Measurements from ENCODE around the gene SSTR1. TPM values are rescaled to one million over a fixed set of nuclear protein-coding genes. Genes with fewer than 3 reads are reported as not detected.

Gene SSTR1
- total RNA-seq, 1 donor from 2014 or later: not detected

DNA sequence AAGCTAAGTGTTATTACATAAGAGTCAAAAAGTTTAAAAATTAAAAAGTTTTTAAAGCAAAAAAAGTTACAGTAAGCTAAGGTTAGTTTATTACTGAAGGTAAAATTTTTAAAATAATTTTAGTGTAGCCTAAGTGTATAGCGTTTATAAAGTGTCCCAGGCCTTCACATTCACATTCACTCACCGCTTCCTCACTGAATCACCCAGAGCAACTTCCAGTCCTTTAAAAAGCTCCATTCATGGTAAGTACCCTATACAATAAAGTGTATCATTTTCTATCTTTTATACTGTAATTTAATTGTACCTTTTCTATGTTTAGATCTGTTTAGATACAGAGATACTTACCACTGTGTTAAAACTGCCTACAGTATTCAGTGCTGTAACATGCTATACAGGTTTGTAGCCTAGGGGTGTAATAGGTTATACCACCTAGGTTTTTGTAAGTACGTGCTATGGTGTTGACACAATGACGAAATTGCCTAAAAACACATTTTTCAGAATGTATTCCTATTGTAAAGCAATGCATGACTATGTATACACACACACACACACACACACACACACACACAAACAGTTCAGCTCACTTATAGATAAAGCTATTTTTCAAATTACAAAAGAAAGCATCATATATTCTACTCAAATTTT lies 44.5 kb downstream of the SSTR1 start:
- Histone ChIP-seq H3K27me3 (ENCODE audit: insufficient read depth, low read length) (peaks cover 13% of the 10 kb centered on the region), H3K4me3 (ENCODE audit: insufficient read depth, low read depth, low read length) (no peak overlapping the region), H3K36me3 (ENCODE audit: insufficient read depth, low read length) (no peaks in the 10 kb centered on the region), H3K9me3 (ENCODE audit: insufficient read depth, low read depth, low read length) (no peaks in the 10 kb centered on the region), H3K4me1 (ENCODE audit: insufficient read depth, low read length) (peaks cover 5% of the 10 kb centered on the region), H3K4me2 (ENCODE audit: low read length) (no peak overlapping the region), H4K20me1 (ENCODE audit: insufficient read depth, low read length) (no peaks in the 10 kb centered on the region), H3K27ac (ENCODE audit: low read depth, low read length) (no peak overlapping the region), H3K79me2 (ENCODE audit: insufficient read depth, low read length) (no peaks in the 10 kb centered on the region), H2AFZ (ENCODE audit: low read depth, low read length) (no peak overlapping the region), H3K9ac (ENCODE audit: low read length) (no peak overlapping the region)
- no peak for TF ChIP-seq EZH2 (IDR thresholded peaks at IDR 0.05; ENCODE audit: insufficient read depth, low read length)
- TF ChIP-seq, protein P1, sequence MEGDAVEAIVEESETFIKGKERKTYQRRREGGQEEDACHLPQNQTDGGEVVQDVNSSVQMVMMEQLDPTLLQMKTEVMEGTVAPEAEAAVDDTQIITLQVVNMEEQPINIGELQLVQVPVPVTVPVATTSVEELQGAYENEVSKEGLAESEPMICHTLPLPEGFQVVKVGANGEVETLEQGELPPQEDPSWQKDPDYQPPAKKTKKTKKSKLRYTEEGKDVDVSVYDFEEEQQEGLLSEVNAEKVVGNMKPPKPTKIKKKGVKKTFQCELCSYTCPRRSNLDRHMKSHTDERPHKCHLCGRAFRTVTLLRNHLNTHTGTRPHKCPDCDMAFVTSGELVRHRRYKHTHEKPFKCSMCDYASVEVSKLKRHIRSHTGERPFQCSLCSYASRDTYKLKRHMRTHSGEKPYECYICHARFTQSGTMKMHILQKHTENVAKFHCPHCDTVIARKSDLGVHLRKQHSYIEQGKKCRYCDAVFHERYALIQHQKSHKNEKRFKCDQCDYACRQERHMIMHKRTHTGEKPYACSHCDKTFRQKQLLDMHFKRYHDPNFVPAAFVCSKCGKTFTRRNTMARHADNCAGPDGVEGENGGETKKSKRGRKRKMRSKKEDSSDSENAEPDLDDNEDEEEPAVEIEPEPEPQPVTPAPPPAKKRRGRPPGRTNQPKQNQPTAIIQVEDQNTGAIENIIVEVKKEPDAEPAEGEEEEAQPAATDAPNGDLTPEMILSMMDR (IDR thresholded peaks at IDR 0.05; ENCODE audit: insufficient read depth, low read depth, low read length): no peak
- no peak for DNase-seq (ENCODE audit: low read depth)
- H3K27me3 Mint-ChIP-seq (ENCODE audit: low read depth, unreplicated experiment): peaks cover 34% of the 10 kb centered on the region
- H3K9me3 Mint-ChIP-seq (ENCODE audit: unreplicated experiment): peaks cover 3% of the 10 kb centered on the region
- H3K27ac Mint-ChIP-seq (ENCODE audit: unreplicated experiment): no peak overlapping the region
- FAIRE-seq: no peak
- no peaks in the 10 kb centered on the region for H3K4me1 Mint-ChIP-seq (ENCODE audit: low read depth, unreplicated experiment)
- H3K4me3 Mint-ChIP-seq (ENCODE audit: unreplicated experiment): no peak overlapping the region
- H3K36me3 Mint-ChIP-seq (ENCODE audit: low read depth, unreplicated experiment): no peaks in the 10 kb centered on the region

DNA sequence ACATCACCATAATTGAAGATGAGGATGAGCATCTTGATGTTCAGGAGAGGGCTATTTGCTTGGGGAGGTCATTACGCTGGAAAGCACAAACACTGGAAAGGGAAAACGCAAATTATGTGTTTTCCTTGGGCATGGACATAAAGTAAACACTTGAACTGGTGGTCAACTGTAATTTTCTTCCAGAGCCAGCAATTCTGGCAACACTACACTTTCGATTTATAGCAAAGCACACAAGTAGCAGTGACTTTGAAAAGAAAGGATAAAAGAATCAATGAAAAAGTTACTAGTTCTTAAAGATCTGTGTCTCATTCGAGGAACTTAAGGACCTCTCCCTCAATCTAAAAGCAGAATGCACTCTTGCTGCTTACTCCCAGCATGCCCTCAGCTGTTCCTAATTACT lies 46.0 kb downstream of the SSTR1 start:
- Histone ChIP-seq H3K27ac (ENCODE audit: low read depth, low read length) (no peak overlapping the region), H3K4me2 (ENCODE audit: low read length) (no peak overlapping the region), H3K9ac (ENCODE audit: low read length) (no peak overlapping the region), H4K20me1 (ENCODE audit: insufficient read depth, low read length) (no peaks in the 10 kb centered on the region), H3K4me1 (ENCODE audit: insufficient read depth, low read length) (peaks cover 5% of the 10 kb centered on the region), H3K4me3 (ENCODE audit: insufficient read depth, low read depth, low read length) (no peak overlapping the region), H3K9me3 (ENCODE audit: insufficient read depth, low read depth, low read length) (no peaks in the 10 kb centered on the region), H2AFZ (ENCODE audit: low read depth, low read length) (no peak overlapping the region), H3K79me2 (ENCODE audit: insufficient read depth, low read length) (no peaks in the 10 kb centered on the region), H3K27me3 (ENCODE audit: insufficient read depth, low read length) (peaks cover 13% of the 10 kb centered on the region), H3K36me3 (ENCODE audit: insufficient read depth, low read length) (no peaks in the 10 kb centered on the region)
- Mint-ChIP-seq H3K36me3 (ENCODE audit: low read depth, unreplicated experiment) (no peaks in the 10 kb centered on the region), H3K9me3 (ENCODE audit: unreplicated experiment) (peaks cover 3% of the 10 kb centered on the region), H3K4me3 (ENCODE audit: unreplicated experiment) (no peak overlapping the region), H3K4me1 (ENCODE audit: low read depth, unreplicated experiment) (peaks cover 7% of the 10 kb centered on the region), H3K27me3 (ENCODE audit: low read depth, unreplicated experiment) (peaks cover 34% of the 10 kb centered on the region), H3K27ac (ENCODE audit: unreplicated experiment) (no peak overlapping the region)
- FAIRE-seq (no peak), DNase-seq (ENCODE audit: low read depth) (no peak)
- TF ChIP-seq, protein P1 (IDR thresholded peaks at IDR 0.05; ENCODE audit: insufficient read depth, low read depth, low read length): no peak
- no peak for TF ChIP-seq EZH2 (IDR thresholded peaks at IDR 0.05; ENCODE audit: insufficient read depth, low read length)

Measured in astrocyte (in vitro differentiated cells and primary cell).